ENCODE measurements around the gene MUC20.
"Not testable (repeated sequence)": the region's sequence is repeated elsewhere in the genome, so short reads cannot be mapped to it uniquely, and the experiment has no call there.

MUC20 gene

GRCh38 chr3:195717852-195718476, 2.8 kb upstream of the MUC20 start:
- Histone ChIP-seq H3K4me3 (ENCODE audit: low read depth, low read length) (no peak overlapping the region), H3K9me3 (no peaks in the 10 kb centered on the region)

DNA sequence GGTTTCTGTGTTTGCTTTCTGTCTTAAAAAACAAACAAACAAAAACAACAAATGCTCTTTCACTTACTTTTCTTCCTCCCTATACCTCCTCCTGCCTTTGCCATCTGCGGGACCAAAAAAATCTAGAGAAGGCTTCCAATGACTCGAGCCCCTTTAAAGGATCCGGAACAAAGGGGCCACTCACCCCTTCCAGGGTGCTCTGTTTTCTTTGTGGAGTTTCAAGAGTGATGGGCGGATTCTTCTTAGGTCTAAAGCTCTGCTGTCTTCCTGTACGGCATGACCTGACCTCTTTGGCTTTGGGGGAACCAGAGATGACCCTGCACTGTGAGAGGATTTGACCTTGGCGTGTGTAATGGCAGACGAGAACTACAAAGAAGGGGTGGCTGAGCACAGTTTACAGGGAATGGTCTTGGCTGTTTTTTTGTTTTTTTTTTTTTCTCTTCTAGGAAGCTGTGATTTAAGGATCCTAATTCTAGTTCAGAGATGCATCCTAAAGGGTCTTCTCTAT, 2.2 kb upstream of the MUC20 start:
- Histone ChIP-seq H3K27me3 (peaks cover 9% of the 10 kb centered on the region), H3K4me3 (ENCODE audit: low read depth, low read length) (no peak overlapping the region), H3K36me3 (no peaks in the 10 kb centered on the region), H3K4me1 (no peaks in the 10 kb centered on the region), H3K9me3 (no peaks in the 10 kb centered on the region)
- DNase-seq = no peak
- TF ChIP-seq CTCF (IDR thresholded peaks at IDR 0.05; ENCODE audit: low read depth, low read length) = no peak

More at GRCh38 chr3:195717852-195718476, 2.8 kb upstream of the MUC20 start:
- Histone ChIP-seq H3K27me3 (peaks cover 9% of the 10 kb centered on the region), H3K36me3 (no peaks in the 10 kb centered on the region), H3K4me1 (no peaks in the 10 kb centered on the region)
- no peak for DNase-seq
- TF ChIP-seq CTCF (IDR thresholded peaks at IDR 0.05; ENCODE audit: low read depth, low read length) = no peak

DNA sequence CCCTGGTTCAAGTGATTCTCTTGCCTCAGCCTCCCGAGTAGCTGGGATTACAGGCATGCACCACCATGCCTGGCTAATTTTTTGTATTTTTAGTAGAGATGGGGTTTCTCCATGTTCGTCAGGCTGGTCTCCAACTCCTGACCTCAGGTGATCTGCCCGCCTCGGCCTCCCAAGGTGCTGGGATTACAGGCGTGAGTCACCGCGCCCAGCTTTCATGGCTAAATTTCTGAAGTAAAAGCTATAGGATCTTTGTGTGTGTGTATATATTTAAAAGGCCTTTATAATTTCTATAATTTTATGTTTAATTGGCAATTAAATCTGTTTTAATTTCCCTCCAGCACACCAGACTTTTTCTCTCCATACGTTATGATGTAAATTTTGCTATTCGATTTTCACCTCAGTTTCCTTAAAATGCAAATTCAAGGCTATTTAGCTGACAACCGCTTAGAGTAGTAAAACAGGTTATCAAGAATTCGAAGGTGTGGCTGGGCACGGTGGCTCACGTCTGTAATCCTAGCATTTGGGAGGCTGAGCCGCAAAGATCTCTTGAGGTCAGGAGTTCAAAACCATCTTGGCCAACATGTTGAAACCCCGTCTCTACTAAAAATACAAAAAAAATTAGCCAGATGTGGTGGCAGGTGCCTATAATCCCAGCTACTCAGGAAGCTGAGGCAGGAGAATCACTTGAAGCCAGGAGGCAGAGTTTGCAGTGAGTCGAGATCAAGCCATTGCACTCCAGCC, 1.1 kb upstream of the MUC20 start:
- H3K4me3 ChIP-seq (ENCODE audit: low read depth, low read length); H3K27me3 ChIP-seq; H3K36me3 ChIP-seq; H3K4me1 ChIP-seq; H3K9me3 ChIP-seq; DNase-seq: not testable (repeated sequence)

DNA sequence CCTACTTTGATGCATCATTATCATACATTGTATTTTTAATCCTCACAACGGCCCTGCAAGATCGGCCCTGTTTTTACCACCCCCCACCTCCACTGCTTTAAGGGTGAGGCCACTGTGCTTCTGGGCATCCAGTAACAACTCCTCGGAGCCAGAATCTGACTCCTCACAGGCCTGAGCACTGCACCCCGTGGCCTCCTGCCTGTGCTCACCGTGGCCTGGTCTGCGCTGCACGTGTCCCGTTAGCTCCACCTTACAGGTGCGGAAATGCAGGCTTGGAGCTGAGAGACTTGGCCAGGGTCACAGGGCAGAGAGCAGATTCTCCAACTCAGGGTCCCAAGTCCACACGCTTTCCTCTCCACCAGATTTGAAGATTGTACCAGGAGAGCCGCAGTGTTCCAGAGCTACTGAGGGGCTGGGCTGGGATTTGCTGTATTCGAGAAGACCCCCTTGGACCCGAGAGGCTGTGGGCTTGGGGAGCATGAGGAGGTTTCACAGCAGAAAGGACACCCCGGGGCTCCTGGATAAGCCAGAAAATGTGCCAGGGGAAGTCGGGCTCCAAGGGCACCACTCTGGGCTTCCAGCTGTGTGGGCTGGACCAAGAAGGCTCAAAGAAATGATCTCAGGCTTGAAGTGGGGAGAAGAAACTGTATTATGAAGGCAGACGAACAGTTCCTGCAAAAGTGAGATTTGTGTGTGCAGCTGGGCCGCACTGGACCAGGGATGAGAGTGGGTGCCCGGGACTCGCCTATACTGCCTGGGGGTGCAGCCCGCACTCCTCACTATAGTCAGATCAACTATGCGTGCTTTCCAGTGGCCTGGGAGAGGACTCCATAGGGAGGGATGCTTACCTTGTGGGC, 1.6 kb downstream of the MUC20 start:
- H3K27me3 ChIP-seq; H3K36me3 ChIP-seq; H3K9me3 ChIP-seq; H3K4me1 ChIP-seq; DNase-seq; H3K4me3 ChIP-seq (ENCODE audit: low read depth, low read length): not testable (repeated sequence)

DNA sequence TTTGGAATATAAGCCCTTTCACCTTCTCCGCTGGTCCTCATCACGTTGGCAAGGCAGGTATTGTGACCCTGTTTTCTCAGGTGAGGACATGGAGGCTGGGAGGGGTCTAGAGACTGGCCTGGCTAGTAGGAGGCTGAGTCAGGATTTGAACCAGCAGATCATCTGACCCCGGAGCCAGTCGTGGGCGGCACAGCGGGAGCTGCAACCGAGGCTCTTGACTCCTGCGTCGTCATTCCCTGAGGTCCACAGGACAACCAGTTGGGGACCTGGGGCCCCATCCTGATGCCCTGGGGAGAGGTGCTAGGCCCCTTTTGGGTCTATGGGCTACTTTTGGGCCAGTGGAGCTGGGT, 2.2 kb downstream of the MUC20 start:
- H3K4me3 ChIP-seq (ENCODE audit: low read depth, low read length); H3K4me1 ChIP-seq; H3K27me3 ChIP-seq; H3K9me3 ChIP-seq; H3K36me3 ChIP-seq; DNase-seq: not testable (repeated sequence)

DNA sequence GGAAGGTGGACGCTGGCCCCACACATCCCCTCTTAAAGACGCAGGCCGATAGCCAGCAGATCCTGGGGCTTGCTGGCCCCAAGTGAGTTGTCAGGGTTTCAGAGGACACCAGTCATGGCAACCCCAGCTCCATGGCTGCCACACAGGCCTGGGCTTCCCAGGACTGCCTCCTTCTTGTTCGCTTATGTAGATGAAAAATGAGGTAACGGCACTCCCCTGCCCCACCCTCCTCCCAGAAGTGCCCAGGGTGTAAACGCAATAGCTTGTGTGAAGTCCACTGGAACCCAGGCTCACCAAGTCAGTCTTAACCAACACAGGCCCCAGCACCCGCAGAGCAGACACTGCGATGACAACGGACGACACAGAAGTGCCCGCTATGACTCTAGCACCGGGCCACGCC, 3.6 kb downstream of the MUC20 start:
- H3K4me1 ChIP-seq; H3K36me3 ChIP-seq; H3K4me3 ChIP-seq (ENCODE audit: low read depth, low read length); H3K27me3 ChIP-seq; DNase-seq; H3K9me3 ChIP-seq: not testable (repeated sequence)

- not testable (repeated sequence) for H3K27me3 ChIP-seq
Measured at GRCh38 chr3:195725916-195726740, 5.3 kb downstream of the MUC20 start.

GRCh38 chr3:195727606-195728195, 6.9 kb downstream of the MUC20 start:
- H3K4me1 ChIP-seq = no peaks in the 10 kb centered on the region
- no peaks in the 10 kb centered on the region for H3K27me3 ChIP-seq
- TF ChIP-seq CTCF (IDR thresholded peaks at IDR 0.05; ENCODE audit: low read depth, low read length) = no peak
- no peaks in the 10 kb centered on the region for H3K9me3 ChIP-seq
- H3K4me3 ChIP-seq (ENCODE audit: low read depth, low read length) = no peak overlapping the region
- H3K36me3 ChIP-seq = no peaks in the 10 kb centered on the region
- no peak for DNase-seq

More at GRCh38 chr3:195725916-195726740, 5.3 kb downstream of the MUC20 start:
- H3K4me3 ChIP-seq (ENCODE audit: low read depth, low read length); H3K9me3 ChIP-seq; H3K36me3 ChIP-seq; H3K4me1 ChIP-seq; DNase-seq: not testable (repeated sequence)

GRCh38 chr3:195728789-195729188, 8.0 kb downstream of the MUC20 start:
- not testable (repeated sequence) for H3K36me3 ChIP-seq; DNase-seq; H3K27me3 ChIP-seq; H3K4me3 ChIP-seq (ENCODE audit: low read depth, low read length); H3K4me1 ChIP-seq; H3K9me3 ChIP-seq
